ENCODE results near the gene WFDC11. TPM values are rescaled to one million over a fixed set of nuclear protein-coding genes. Genes with fewer than 3 reads are reported as not detected.
A peak's percentile ranks its signal among the peaks of the same experiment; 100 is the strongest.

The WFDC11 gene
- total RNA-seq, 1 donor = not detected

DNA sequence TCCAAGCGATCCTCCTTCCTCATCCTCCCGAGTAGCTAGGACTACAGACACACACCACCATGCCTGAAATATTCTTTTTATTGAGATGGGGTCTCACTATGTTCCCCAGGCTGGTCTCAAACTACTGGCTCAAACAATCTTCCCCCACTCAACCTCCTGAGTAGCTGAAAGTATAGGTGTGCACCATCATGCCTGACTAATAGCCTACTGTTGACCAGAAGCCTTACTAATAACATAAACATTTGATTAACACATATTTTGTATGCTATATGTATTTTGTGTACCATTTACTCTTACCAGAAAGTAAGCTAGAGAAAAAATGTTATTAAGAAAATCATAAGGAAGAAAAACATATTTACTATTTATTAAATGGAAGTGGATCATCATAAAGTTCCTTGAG lies 52.4 kb downstream of the WFDC11 start:
- TF ChIP-seq, protein P1, sequence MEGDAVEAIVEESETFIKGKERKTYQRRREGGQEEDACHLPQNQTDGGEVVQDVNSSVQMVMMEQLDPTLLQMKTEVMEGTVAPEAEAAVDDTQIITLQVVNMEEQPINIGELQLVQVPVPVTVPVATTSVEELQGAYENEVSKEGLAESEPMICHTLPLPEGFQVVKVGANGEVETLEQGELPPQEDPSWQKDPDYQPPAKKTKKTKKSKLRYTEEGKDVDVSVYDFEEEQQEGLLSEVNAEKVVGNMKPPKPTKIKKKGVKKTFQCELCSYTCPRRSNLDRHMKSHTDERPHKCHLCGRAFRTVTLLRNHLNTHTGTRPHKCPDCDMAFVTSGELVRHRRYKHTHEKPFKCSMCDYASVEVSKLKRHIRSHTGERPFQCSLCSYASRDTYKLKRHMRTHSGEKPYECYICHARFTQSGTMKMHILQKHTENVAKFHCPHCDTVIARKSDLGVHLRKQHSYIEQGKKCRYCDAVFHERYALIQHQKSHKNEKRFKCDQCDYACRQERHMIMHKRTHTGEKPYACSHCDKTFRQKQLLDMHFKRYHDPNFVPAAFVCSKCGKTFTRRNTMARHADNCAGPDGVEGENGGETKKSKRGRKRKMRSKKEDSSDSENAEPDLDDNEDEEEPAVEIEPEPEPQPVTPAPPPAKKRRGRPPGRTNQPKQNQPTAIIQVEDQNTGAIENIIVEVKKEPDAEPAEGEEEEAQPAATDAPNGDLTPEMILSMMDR (IDR thresholded peaks at IDR 0.05; ENCODE audit: insufficient read depth, low read length) = no peak
- H3K4me3 ChIP-seq (ENCODE audit: low read depth, low read length) = no peak overlapping the region
- no peak for DNase-seq (ENCODE audit: low read depth)

DNA sequence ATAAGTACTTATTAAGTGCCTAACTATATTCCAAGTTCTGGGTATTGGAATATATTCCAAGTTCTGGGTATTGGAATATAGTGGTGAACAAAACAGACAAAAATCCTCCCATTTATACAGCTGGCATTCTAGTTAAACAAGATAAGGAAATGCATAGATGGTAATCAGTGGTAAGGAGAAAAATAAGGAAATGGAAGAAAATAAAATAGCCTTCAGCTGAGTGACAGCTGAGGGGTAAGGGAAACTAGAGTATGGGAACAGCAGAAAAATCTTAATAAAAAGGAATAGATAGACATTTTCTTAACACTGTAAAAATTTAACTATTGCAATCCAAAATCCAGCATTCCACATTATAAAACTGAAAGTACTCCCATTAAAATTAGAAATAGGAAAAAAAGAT lies 57.7 kb downstream of the WFDC11 start:
- H3K4me3 ChIP-seq (ENCODE audit: low read depth, low read length) = no peak overlapping the region
- TF ChIP-seq, protein P1 (IDR thresholded peaks at IDR 0.05; ENCODE audit: insufficient read depth, low read length) = no peak
- no peak for DNase-seq (ENCODE audit: low read depth)

DNA sequence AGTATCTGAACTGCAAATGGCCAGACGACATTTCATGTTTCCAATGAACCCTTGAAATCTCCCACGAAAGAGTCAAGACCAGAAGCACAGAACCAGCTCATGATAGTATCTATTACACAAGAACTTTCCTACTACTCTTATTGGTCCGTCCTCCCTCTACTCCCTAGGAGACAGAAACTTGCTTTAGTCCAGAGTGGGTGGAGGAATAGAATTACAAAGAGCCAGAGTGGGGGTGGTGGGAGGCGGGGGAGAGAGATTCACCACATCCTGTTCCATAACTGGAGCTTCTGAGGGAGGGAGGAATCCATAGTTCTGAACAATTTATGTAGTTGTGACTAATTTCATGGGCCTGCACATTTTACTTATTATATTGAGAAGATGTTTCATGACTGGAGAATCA lies 59.0 kb downstream of the WFDC11 start:
- DNase-seq (ENCODE audit: low read depth) = peak; percentile 18
- no peak overlapping the region for H3K4me3 ChIP-seq (ENCODE audit: low read depth, low read length)
- TF ChIP-seq, protein P1 (IDR thresholded peaks at IDR 0.05; ENCODE audit: insufficient read depth, low read length) = no peak

DNA sequence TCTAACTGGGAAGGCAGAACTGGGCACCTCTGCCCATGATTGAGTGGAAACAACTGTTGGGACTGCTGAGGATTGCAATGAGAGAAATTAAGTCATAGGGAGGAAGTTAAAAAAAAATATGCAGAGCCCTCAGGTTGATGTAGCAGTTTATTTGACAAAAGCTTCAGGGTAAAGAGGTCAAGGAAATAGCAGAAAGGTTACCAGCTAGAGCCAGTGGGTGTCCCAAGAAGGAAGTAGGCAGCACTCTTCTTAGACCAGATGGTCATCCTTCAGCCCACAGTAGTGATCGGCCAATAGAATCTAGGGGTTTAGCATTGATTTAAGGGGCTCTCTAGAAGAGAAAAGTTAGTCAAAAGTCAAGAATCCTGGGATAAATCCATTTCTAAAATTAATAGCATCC lies 62.2 kb downstream of the WFDC11 start:
- DNase-seq (ENCODE audit: low read depth) = no peak
- TF ChIP-seq, protein P1 (IDR thresholded peaks at IDR 0.05; ENCODE audit: insufficient read depth, low read length) = no peak
- H3K4me3 ChIP-seq (ENCODE audit: low read depth, low read length) = no peak overlapping the region

Small RNA genes lying within 50 kb of the gene (small RNA-seq; reads per million reads assigned to genes)
- 0.57 reads per million for gene MIR3617

Other genes with a start within 250 kb of the WFDC11 start
- gene WFDC2, start 200.5 kb downstream of the WFDC11 start, total RNA-seq (ENCODE audit: low replicate concordance) = not detected in 2 replicates
- not detected in 2 replicates for gene SPINT3, start 154.6 kb downstream of the WFDC11 start, total RNA-seq (ENCODE audit: low replicate concordance)
- not detected in 2 replicates for gene WFDC6, start 130.8 kb downstream of the WFDC11 start, total RNA-seq (ENCODE audit: low replicate concordance)
- gene EPPIN, start 122.8 kb downstream of the WFDC11 start, total RNA-seq (ENCODE audit: low replicate concordance) = not detected in 2 replicates
- not detected in 2 replicates for gene WFDC8, start 91.0 kb downstream of the WFDC11 start, total RNA-seq (ENCODE audit: low replicate concordance)
- gene WFDC10A, start 40.5 kb downstream of the WFDC11 start, total RNA-seq (ENCODE audit: low replicate concordance) = not detected in 2 replicates
- not detected in 2 replicates for gene WFDC9, start 39.0 kb downstream of the WFDC11 start, total RNA-seq (ENCODE audit: low replicate concordance)
- gene WFDC13, start 31.8 kb upstream of the WFDC11 start, total RNA-seq (ENCODE audit: low replicate concordance) = not detected in 2 replicates
- gene WFDC10B, start 34.8 kb upstream of the WFDC11 start, total RNA-seq (ENCODE audit: low replicate concordance) = not detected in 2 replicates
- gene SPINT4, start 52.1 kb upstream of the WFDC11 start, total RNA-seq (ENCODE audit: low replicate concordance) = not detected in 2 replicates
- 0.18 TPM in 1 of 2 replicates, not detected in the other for gene WFDC3, start 121.6 kb upstream of the WFDC11 start, total RNA-seq (ENCODE audit: low replicate concordance)
- gene DNTTIP1, start 121.7 kb upstream of the WFDC11 start, total RNA-seq (ENCODE audit: low replicate concordance) = 17.4 and 26.4 TPM in 2 replicates
- gene UBE2C, start 142.4 kb upstream of the WFDC11 start, total RNA-seq (ENCODE audit: low replicate concordance) = 0.49 and 53.3 TPM in 2 replicates
- gene TNNC2, start 157.1 kb upstream of the WFDC11 start, total RNA-seq (ENCODE audit: low replicate concordance) = 0.45 and 1.8 TPM in 2 replicates
- gene SNX21, start 163.6 kb upstream of the WFDC11 start, total RNA-seq (ENCODE audit: low replicate concordance) = 88.8 and 90.7 TPM in 2 replicates
- gene ACOT8, start 187.2 kb upstream of the WFDC11 start, total RNA-seq (ENCODE audit: low replicate concordance) = 17.7 and 25.8 TPM in 2 replicates
- 1.9 and 4.3 TPM in 2 replicates for gene ZSWIM3, start 187.4 kb upstream of the WFDC11 start, total RNA-seq (ENCODE audit: low replicate concordance)
- gene ZSWIM1, start 211.0 kb upstream of the WFDC11 start, total RNA-seq (ENCODE audit: low replicate concordance) = 4.0 and 15.1 TPM in 2 replicates
- 2.1 and 9.6 TPM in 2 replicates for gene SPATA25, start 217.4 kb upstream of the WFDC11 start, total RNA-seq (ENCODE audit: low replicate concordance)
- 6.8 and 7.0 TPM in 2 replicates for gene NEURL2, start 221.0 kb upstream of the WFDC11 start, total RNA-seq (ENCODE audit: low replicate concordance)
- gene CTSA, start 221.1 kb upstream of the WFDC11 start, total RNA-seq (ENCODE audit: low replicate concordance) = 56.2 and 166 TPM in 2 replicates
- gene PLTP, start 241.9 kb upstream of the WFDC11 start, total RNA-seq (ENCODE audit: low replicate concordance) = 66.9 and 107 TPM in 2 replicates